GM18526 (cell line): Measurements from ENCODE around the gene SLBP.

Experiments
- POLR2A ChIP-seq: IDR thresholded peaks from 3 replicates; pipeline ENCODE4 v1.6.1; 2011; ENCODE audit not compliant: insufficient read length; ENCODE audit errors: extremely low read depth

The SLBP gene

DNA sequence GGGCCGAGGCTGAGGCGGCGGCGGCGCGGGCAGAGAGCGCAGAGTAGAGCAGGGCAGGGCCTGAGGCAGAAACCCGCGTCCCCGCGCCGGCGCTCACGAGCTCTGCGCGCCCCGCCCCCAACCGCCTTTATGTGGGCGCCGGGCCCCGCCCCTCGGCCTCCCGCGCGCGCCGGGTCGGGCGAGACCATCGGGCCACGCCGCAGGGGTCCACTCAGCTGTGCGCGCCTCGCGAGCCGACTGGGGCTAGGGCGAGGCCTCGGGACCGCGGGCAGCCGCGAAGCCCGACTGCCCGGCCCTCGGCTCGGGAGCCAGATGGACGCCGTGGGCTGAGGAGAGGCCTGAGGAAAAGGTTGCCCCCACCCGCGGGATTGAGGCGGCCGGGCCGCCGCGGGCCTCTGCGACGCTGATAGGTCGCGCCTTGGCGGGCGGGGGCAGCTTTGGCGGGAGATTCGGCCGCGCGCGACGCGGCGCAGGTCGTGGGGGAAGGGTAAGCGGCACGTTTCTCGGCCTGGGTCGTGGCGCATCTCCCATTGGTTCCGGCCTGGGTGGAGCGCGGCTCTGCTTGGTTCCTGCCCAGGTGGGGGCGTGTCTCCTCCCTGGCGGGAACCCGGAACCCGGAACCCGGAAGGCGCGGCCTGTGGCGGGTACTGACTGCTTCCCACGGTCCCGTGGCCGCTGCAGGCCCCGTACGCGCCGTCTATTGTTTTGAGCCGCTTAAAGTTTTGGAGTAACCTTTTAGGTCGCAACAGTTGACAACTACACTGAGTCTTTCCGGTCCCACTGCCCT, at the start of gene SLBP:
TSS of gene SLBP (minus strand) at position 104 of the 787 bp plus-strand sequence. CDS start 131 bp downstream, outside the sequence.
- peak; percentile 97 for TF ChIP-seq POLR2A

DNA sequence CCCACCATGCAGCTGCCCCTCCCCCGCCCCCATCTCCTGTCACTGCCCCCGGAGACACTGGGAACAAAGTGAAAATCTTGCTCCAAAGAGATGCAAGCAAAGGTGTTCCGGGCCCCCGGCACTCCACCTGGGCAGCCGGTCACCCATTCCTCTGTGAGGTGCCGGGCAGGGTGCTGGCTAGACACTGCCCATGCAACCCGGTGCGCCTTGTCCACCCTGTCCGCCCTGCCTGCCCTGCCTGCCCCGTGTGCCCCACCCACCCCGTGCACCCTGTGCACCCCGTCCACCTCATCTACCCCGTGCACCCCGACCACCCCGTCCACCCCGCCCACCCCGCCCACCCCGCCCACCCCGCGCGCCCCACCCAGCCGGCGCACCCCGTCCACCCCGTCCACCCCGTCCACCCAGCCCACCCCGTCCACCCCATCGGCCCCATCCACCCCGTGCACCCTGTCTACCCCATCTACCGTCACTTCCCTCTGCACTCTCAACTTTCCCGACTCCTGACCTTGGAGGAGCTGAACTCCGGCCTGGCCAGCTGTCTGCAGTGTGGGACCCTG, 49.1 kb upstream of the SLBP start:
- TF ChIP-seq POLR2A: no peak

DNA sequence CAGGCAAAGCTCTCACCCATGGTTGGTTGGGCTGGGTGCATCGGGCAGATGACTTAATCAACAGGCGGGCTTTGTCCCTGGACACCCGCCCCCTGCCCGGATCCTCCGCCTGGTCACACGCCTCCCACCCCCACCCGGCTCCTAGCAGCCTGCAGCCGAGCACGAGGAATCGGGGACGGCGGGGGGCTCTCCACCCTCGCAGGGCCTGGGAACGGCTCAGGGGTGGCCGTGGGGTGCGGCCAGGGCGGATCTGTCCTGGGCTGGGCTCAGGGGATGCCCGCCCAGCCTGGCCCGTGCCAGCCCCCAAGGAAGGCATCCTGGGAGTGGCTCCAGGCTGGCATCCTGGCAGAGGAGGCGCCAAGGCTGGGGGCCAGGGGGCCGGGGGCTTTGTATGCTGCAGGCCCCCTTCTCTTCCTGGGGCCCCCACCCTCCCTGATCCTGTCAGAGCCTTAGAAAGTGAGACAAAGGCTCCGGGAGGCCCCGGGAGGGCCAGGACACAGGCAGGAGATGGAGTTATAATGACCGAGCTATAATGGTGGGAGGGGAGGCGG, 48.5 kb upstream of the SLBP start:
- no peak for TF ChIP-seq POLR2A

DNA sequence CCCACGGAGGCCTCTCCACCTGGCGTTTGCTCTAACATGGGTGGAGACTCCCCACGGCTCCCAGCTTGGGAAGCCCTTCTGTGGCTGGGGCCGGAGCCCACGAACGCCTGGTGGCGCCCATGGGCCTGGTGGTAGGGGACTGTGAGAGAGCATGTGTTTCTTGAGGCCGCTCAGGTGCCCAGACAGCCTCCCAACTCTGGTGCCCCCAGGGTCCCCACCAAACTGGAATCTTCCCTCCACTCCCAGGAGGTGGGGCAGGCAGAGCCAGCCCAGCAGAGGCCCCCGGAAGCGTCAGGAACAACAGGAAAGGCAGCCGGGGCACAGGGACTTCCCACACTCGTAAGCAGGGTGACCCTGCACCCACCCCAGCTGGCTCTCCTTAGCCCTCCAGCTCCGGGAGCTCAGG, 47.7 kb upstream of the SLBP start:
- TF ChIP-seq POLR2A: no peak

DNA sequence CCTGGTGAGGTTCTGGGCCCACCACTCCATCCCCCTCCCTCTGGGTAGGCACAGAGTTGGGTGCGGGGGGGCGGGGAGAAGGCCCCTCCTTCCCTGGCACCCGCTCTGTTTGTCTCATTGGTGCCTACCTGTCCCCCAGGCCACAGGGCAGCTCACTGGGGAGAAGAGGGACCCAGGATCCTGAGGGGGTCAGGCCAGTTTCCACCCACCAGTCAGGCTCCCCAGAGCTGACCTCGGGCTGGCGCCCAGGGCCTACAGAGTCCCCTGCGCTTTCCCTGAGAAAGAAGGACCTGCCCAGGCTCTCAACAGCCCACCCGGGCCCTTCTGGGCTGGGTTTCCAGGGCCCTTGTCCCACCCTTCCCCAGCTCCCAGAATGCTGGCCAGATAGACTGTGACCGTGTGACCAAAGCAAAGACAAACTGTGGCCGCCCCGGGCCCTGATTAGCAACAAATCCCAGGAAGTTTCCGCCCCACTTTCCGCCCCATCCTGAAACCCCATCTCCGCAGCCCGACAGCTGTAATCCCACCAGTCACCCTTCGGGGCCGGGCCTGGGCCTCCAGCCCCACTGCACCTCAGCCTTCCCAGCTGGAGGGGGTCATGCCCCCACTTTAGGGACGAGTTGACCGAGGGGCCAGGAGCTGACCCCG, 47.2 kb upstream of the SLBP start:
- TF ChIP-seq POLR2A: no peak

DNA sequence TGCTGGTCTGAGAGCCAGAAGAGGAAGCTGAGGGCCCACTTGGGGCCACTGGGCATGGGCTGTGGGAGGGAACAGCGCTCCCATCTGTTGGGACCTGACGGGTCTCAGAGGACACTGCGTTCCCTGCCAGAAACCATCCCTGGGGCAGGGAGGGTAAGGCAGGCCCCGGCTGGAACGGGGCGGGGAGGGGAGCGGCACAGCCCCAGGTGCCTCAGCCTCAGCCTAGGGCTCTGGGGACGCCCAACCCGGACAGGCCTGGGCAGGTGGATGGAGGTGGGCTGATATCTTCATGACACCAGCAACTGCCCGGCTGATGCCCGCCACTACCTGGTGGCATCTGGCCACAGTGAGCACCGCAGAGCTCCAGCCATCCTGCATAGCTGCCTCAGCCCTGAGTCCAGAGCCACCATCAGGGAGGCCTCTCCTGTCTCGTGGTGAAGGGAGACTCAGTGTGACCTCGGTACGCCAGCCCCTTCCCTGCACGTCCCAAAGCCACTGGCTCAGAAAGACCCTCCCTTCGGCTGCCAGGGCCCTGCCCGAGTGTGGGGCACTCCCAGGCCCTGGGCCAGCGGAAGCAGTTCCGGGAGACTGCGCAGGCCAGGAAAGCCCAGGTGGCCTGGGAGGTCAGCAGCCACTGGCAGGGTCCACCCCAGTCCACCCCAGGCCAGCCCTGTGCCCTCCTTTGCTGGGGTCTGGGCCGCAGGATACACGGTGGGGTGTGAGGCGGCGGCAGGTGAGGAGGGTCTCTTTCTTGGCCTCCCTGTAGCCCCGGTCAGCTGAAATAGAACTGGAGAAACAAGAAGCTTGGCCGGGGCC, 46.4 kb upstream of the SLBP start:
- no peak for TF ChIP-seq POLR2A

DNA sequence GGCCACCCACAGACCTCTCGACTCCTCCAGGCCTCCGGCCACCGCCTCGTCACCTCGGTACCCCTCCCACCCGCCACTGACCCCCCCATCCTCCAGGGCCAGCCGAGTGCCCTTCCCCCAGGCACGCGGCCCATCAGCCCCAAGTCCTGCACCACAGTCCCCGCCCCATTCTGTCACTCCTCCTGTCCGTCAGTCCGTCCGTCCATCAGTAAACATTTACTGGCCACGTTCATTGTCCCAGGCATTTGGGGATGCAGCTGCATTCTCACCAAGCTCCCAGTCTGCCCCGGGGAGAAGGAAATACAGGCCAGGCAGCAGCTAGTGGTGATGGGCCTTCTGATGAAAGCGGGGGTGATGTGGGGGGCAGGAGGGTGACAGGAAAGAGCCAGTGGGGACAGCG, 45.7 kb upstream of the SLBP start:
- no peak for TF ChIP-seq POLR2A

DNA sequence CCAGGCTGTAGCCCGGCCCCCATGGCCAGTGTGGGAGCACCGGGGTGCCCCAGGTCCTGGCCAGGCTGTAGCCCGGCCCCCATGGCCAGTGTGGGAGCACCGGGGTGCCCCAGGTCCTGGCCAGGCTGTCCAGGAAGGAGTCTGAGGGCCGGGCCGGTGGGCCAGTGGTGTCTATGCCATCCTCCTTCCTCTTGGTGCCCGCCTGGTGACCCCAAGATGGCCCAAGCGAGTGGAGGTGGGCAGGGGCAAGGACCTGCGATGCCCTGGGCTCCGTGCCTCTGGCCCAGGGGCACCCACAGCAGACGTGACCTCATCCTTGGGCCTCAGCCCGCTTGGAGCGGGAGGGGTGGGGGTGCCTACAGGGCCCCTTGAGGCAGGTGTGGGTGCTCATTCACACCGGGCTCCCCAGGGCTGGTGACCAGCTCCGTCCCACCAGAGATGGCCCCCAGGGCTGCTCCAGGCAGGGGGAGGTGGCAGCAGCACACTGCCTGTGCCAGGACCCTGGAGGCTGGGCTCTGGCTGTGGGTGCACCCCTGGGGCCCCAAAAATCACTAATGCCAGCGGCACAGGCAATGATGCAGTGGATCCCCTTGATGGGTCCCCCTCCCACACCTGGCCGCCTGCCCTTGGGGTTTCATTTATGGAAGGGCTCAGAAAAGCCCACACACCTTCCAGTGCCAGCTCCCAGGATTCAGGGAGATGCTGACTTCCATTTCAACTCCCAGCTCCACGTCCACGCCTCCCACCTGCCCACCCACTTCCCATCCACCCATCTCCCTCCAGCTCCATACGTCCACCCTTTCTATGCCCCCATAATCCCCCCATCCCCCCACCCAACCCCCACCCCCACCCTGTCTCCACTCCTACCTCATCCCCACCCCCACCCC, 45.0 kb upstream of the SLBP start:
- no peak for TF ChIP-seq POLR2A

DNA sequence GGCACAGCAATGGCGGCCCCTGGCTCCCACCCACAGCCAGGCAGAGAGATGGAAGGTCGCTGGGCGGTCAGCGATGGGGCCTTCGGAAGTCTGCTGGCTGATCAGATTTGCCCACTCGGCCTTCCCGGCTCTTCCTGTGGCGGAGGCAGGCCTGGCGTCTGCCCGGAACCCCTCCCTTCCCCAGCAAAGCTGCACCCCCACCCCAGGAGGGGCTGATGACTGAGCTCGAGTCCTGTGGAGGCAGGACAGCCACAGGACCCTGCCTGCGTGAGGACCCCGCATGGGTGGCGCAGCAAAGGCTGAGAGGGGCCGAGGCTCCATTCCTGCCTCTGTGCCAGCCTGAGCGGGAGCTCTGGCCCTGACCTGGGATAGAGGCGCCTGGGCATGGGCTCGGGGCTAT, 44.0 kb upstream of the SLBP start:
- no peak for TF ChIP-seq POLR2A

DNA sequence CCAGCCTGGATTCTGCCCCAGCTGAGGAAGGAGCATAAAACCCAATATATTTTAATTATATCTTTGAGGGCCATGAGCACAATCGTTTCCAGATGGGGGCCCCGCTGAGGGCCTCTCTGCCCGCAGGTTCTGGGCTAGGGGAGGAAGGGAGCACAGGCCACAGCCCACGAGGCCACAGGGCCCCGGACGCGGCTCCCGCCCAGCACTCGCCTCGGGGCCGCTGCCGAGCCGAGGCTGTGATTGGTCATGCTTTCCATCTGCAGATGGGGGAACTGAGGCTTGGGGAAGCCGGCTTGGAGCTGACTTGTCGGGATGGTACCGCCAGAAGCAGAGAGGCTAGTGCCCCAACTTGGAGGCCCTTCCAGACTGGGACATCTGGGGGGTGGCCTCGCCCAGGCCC, 43.2 kb upstream of the SLBP start:
- TF ChIP-seq POLR2A: no peak

DNA sequence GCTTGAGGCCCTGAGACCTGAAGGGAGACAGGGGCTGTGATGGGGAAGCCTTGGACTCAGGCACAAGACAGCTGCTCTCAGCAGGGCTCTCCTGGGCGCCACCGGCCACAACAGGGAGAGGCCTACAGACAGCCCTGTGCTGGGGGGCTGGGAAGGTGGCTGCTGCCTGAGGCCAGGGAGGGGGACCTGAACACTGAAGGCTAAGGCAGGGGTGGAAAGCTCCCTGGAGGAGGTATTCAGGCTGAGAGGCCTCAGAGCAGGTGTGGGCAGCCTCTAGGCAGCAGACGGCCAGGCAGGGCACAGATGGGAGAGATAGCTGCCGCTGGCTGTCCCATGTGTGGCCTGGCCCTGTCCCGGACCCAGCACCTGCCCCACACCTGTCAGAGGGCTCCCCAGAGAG, 42.2 kb upstream of the SLBP start:
- no peak for TF ChIP-seq POLR2A

DNA sequence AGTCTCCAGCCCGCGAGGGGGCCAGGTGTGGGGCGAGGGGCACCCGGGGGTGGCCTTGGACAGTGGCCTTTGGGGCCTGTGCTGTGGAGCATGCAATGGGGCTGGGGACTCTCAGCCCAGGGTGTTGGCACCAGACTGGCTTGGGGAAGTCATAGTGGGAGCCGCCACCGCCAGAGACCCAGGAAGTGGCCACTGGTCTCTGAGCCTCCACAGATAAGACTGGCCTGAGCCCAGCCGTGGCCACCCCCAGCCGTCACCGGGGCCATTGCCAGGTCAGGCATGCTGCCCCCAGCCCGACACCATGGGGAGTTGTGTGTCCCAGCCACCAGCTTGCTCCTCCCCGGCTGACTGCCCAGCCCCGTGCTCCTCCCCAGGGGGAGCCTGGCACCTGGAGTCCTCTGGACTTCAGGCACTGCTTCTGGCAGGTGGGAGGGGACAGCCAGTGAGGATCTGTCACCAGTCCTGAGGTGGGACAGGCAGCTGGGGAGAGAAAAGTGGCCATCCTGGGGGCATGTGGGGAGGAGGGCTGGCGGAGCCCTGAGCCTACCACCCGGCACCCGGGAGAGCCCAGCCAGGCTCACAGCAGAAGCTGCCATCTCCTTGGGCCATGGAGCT, 41.7 kb upstream of the SLBP start:
- no peak for TF ChIP-seq POLR2A

DNA sequence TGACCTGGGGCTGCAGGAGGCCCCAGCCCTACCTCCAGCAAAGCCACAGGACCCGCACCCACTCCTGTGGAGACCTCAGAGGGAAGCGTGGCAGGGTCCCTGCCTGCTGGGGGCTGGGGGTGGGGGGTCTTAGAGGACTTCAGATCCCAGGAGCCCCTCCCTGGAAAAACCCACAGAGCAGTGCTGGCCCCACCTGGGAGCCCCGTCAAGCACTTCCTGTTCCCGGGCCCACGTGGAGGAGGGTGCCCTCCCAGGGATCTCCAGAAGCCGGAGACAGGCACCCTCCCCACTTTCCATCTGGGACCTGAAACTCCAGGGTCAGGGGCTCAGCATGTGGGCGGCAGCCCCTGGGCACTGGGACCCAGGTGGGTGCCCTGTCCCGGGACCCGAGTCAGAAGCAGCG, 41.2 kb upstream of the SLBP start:
- TF ChIP-seq POLR2A: no peak
